DMS53 treated with DMSO at 0.1 percent for 48 hours (cell line): ENCODE data around the gene DAB1.

Experiments
- DNase-seq: peaks from one replicate; lab custom pipeline; 2025; ENCODE audit not compliant: unreplicated experiment; lab: John Stamatoyannopoulos, UW

Gene DAB1

DNA sequence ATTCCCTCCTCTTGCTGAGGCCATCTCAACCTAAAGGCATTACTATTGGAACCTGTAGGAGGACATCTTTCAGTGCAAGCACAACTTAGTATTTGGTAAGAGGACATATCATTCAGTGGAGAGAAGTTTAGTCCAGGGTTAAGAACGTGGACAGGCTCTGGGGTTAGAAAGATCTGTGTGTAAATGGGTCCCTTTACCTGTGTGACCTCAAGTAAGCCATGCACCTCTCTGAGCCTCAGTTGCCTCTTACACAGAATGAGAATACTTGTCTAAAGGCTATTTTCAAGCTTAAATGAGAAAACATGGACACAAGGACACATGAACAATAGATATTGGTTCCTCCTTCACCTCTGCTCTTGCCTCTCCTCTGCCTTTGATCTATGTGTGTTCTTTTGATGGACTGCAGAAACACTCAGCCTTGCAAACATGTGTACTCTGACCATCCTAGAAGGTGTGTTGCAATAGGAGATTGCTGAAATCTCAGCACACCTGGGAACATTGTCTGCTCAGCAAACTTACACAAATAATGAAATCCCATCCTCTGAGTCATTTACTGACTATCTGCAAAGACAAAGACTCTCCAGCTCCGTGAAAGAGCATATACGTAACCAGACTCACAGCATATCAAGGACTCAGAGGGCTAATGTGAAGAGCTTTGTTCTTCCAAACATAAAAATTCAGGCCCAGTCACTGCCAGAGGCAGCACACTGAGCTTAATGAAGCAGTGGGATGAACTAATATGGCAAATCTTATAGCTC is 143.8 kb downstream of the DAB1 start:
- peak; percentile 85 for DNase-seq

DNA sequence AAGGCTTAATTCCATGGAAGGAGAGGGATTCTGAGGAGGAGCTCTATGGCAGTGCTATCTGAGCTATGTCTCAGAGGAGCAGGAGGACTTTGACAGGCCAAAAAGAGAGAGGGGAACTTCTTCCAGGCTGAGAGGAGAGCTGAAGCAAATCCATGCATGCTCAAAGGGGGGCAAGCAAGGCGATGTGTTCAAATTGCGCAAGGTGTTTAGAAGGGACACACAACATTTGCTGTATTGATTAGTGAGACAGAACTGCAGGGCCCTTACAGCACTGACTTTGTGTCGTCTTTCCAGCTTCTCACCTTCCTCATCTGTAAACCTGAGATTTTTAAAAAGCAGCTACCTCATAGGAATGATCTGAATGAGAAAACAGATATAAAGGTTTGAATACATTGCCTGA is 145.3 kb downstream of the DAB1 start:
- DNase-seq, result no peak

- DNase-seq, result no peak
These were observed 146.2 kb downstream of the DAB1 start for GRCh38 chr1:57277681-57278080.

- DNase-seq, result no peak
These were observed 146.9 kb downstream of the DAB1 start for GRCh38 chr1:57276918-57277317.

DNA sequence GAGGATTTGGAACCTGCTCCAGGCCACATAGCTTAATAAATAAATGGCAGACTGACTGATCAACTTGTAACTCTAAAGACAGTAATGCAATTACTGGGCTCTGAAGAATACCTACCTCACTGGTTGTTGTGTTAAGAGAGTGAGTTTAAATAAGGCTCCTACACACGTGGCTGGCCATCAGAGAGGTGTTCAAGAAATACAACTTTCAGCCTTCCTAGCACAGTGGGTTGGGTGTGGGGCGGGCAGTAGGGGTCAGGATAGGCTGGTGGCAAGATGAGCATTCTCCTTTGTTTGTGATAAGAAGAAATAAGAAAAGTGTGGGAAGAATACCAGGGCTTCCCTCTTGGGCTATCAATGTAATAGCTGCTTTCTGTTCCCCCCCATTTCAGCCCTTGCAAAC is 151.3 kb downstream of the DAB1 start:
- DNase-seq, result no peak

DNA sequence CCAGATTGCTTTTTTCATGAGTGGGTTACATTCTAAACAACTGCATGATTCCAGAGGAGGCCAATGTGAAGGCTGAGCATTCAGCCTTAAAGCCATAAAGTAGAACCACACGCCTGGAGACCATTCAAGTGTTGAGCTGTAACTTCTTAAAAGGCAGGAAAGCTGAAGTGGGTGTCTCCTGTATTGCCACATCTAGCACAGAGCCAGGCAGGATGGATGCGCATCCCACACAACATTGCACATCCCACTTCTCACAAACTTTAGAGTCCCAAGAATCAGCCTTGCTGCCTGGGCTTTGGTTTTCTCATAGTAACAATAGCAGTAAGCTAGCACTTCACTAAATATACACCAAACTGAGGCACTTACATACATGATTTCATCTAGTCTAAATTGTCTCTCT is 151.7 kb downstream of the DAB1 start:
- DNase-seq, result no peak

- no peak for DNase-seq
These were observed 152.7 kb downstream of the DAB1 start for GRCh38 chr1:57270927-57271698.

DNA sequence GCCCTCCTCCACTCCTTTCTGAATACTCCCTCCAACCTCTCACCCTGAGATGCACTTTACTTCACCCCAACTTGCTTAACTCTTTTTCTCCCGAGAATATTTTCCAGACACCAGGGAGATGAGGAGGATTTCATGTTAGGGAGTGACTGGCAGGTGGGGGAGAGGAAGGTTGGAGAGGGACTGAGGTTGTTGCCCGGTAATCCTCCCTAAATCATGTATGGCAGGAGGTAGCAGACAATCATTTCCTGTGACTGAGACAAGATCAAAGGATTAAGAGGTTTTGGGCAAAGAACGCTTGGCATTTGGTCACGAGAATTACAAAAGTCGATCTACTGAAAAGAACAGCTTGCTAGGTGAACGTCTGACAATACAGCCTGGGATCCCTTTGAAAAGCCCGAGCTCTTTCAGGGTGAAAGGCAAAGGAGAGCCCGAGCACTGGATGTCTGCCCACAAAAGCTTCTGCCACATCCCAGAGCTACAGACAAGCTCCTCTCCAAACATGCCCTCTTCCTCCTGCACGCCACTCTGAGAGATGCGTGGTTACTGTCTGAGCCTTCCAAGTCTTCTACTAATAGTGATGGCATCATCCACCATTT is 154.1 kb downstream of the DAB1 start:
- DNase-seq, result no peak

GRCh38 chr1:57265104-57265503 is 158.8 kb downstream of the DAB1 start:
- no peak for DNase-seq

GRCh38 chr1:57262472-57262871 is 161.4 kb downstream of the DAB1 start:
- no peak for DNase-seq

DNA sequence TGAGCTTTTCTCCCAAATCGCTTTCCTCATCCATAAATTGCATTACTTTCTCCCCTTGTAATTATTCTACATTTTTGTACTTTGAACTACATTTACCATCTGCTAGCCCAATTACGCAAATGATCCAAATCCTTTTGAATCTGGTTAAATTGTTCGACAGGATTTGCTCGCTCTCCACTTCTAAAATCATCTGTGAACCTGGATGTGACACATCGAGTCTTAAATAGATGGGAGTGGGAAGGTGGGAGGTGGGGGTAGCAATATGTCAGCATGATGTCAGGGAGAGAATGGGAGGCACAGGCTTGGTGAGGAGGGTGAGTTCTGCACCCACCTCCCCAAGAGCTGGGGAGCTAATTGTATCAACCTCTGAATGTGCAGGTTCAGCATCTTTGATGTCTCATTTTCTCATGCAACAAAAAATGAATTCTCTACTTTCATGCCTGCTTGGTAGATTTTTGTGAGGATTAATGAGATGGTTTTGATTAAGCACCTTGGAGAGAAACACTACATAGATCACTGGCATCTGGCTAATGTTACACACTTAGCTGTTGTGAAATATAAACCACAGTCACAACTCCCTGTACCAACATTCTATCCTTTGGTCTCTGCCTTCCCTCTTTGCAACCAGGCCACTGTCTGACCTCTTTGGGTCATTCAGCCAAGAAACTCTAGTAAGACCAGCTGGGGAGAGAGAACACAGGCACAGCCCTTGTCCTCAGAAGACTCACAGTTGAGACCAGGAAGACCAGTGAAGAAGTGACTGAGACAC is 165.1 kb downstream of the DAB1 start:
- no peak for DNase-seq

DNA sequence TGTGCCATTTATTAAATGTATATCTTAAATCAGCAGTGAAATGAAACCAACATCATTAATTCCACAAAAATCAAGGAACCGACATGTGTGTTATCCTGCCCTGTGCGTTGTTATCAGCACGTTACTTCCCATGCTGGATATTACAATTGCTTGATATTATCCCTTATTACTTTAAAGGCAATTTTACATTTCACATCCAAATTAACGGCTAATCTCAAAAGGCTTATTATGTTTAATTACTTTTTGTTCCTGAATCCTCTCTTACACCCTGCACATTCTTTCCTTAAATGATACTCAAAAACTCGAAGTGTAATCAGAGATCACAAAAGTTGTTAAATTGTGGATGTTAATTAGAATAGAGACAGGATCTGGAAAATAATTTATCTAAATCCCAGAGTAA is 167.9 kb downstream of the DAB1 start:
- no peak for DNase-seq

- no peak for DNase-seq
These were observed 169.8 kb downstream of the DAB1 start for GRCh38 chr1:57254022-57254421.

- DNase-seq, result peak; percentile 18
These were observed 171.1 kb downstream of the DAB1 start for GRCh38 chr1:57252597-57253294.

DNA sequence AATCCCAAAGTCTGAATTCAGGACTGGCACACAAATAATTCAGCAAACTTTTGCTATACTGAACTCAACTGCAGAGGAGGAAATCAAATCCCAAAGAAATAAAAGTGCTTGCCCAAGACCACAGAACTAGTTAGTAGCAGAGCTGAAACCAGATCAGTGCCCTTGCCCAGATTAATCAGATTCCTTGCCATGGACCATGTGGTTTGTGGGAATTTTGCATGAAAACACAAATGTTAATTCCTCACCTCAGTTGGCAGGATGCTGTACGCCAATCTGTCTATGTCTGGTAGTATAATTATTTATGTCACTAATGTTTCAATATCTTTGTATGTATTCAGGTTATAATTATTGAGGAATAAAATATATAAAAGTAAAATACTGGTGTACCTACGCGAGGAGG is 173.8 kb downstream of the DAB1 start:
- DNase-seq, result no peak

DNA sequence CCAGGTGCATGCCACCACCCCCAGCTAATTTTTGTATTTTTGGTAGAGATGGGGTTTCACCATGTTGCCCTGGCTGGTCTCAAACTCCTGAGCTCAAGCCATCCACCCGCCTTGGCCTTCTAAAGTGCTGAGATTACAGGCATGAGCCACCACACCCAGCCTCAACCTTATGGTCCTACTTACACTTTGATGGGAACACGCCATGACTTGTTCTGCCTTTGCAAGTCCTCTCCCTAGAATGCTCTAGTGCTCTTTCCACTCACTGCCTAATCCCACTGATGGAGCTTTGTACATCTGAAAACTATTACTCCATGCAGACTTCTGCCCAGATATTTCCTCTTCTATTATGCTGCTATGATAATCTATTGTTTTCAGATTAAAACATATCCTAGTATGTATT is 174.3 kb downstream of the DAB1 start:
- no peak for DNase-seq

GRCh38 chr1:57248830-57249229 is 175.0 kb downstream of the DAB1 start:
- no peak for DNase-seq

DNA sequence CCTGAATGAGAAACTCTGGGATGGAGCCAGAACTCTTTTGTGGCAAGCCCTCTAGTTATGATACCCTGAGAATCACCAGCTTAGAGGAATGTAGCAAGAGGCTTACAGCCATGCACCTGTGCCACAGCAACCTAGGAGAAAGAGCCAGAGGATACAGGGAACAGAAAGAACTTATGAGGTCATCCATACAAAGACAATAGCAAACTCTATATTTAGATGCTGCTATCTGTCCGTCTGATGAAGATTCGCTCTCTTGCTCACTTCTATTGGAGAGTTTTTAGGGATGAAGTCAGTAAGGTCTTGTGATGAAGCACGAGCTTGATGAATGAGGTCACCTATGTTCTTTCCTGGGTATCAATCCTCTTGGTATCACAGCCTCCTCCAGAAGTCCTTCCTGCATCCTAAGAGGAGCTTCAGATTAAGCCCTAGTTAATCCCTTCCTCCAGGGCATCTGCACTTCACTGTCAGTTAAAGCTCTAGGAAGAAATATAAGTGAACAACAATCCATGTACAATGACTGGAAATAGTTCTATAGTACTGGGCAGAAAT is 185.6 kb downstream of the DAB1 start:
- DNase-seq, result no peak

GRCh38 chr1:57235730-57236510 is 187.9 kb downstream of the DAB1 start:
- no peak for DNase-seq

DNA sequence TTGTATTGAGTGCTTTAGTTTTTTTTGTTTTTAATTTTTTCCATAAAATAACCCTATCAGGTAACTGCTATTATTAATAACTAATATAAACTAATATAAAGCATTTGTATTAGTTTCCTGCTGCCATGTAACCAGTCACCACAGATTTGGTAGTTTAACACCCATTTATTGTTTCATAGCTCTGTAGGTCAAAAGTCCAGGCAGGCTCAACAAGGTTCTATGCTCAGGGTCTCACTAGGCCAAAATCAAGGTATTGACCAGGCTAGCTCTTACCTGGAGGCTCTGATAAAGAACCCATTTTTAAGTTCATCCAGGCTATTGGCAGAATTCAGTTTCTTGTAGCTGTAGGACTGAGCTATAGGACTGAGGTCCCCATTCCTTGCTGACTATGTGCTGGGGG is 189.4 kb downstream of the DAB1 start:
- no peak for DNase-seq
